GM21737 (cell line): ENCODE data around the gene IRF2BPL.

Experiments
- ATAC-seq: cut with Tn5 transposase; IDR thresholded peaks from one replicate; pipeline ENCODE4 v1.9.1; 2021; ENCODE audit warnings: mild to moderate bottlenecking, moderate library complexity; ENCODE audit not compliant: unreplicated experiment

The IRF2BPL gene

GRCh38 chr14:77055306-77055705 lies 26.8 kb upstream of the IRF2BPL start:
- no peak for ATAC-seq

GRCh38 chr14:77053046-77053841 lies 24.7 kb upstream of the IRF2BPL start:
- peak; percentile 84 for ATAC-seq

- ATAC-seq = no peak
Observed at GRCh38 chr14:77052281-77053044, 24.0 kb upstream of the IRF2BPL start.

- ATAC-seq = no peak
Observed at GRCh38 chr14:77051116-77051515, 22.6 kb upstream of the IRF2BPL start.

GRCh38 chr14:77046721-77047120 lies 18.2 kb upstream of the IRF2BPL start:
- no peak for ATAC-seq

- no peak for ATAC-seq
Observed at GRCh38 chr14:77045238-77046162, 17.0 kb upstream of the IRF2BPL start.

GRCh38 chr14:77044783-77045237 lies 16.3 kb upstream of the IRF2BPL start:
- ATAC-seq = no peak

- no peak for ATAC-seq
Observed at GRCh38 chr14:77043984-77044485, 15.5 kb upstream of the IRF2BPL start.

GRCh38 chr14:77043177-77043983 lies 14.9 kb upstream of the IRF2BPL start:
- no peak for ATAC-seq

- no peak for ATAC-seq
Observed at GRCh38 chr14:77041881-77042545, 13.5 kb upstream of the IRF2BPL start.

GRCh38 chr14:77040741-77041653 lies 12.5 kb upstream of the IRF2BPL start:
- no peak for ATAC-seq

- ATAC-seq = peak; percentile 52
Observed at GRCh38 chr14:77040059-77040740, 11.7 kb upstream of the IRF2BPL start.

GRCh38 chr14:77039285-77040058 lies 11.0 kb upstream of the IRF2BPL start:
- no peak for ATAC-seq

- ATAC-seq = no peak
Observed at GRCh38 chr14:77037938-77038568, 9.5 kb upstream of the IRF2BPL start.

GRCh38 chr14:77037215-77037937 lies 8.9 kb upstream of the IRF2BPL start:
- no peak for ATAC-seq
